H54 (cell line): ENCODE results near the gene CLDN7.

ENCODE experiments used
- DNase-seq: peaks from one replicate; pipeline ENCODE4 v3.0.0; 2011; ENCODE audit warnings: low spot score, mixed read lengths; ENCODE audit not compliant: insufficient read length
- FAIRE-seq: peaks from 3 replicates; lab custom pipeline; 2011; peaks lifted over from hg19 to GRCh38; lab: Jason Lieb, UNC
- POLR2A ChIP-seq: IDR thresholded peaks from 2 replicates; pipeline ENCODE4 v1.6.1; 2011; ENCODE audit warnings: low read depth, mild to moderate bottlenecking, low read length

CLDN7 gene

GRCh38 chr17:7229504-7229903, 32.8 kb downstream of the CLDN7 start:
- DNase-seq = no peak
- TF ChIP-seq POLR2A = no peak
- no peak for FAIRE-seq

GRCh38 chr17:7228920-7229319, 33.4 kb downstream of the CLDN7 start:
- FAIRE-seq (no peak), DNase-seq (no peak)
- TF ChIP-seq POLR2A = no peak

- TF ChIP-seq POLR2A = no peak
- FAIRE-seq = no peak
- no peak for DNase-seq
Observed at GRCh38 chr17:7226721-7227710, 35.3 kb downstream of the CLDN7 start.

- no peak for TF ChIP-seq POLR2A
- no peak for DNase-seq
- FAIRE-seq = no peak
Observed at GRCh38 chr17:7225711-7226331, 36.5 kb downstream of the CLDN7 start.

- FAIRE-seq (no peak), DNase-seq (no peak)
- TF ChIP-seq POLR2A = no peak
Observed at GRCh38 chr17:7224661-7225111, 37.6 kb downstream of the CLDN7 start.

- no peak for TF ChIP-seq POLR2A
Observed at GRCh38 chr17:7224110-7224509, 38.2 kb downstream of the CLDN7 start.

GRCh38 chr17:7223375-7223774, 38.9 kb downstream of the CLDN7 start:
- no peak for TF ChIP-seq POLR2A
- FAIRE-seq (no peak), DNase-seq (no peak)

More at GRCh38 chr17:7224110-7224509, 38.2 kb downstream of the CLDN7 start:
- FAIRE-seq (no peak), DNase-seq (no peak)

GRCh38 chr17:7222972-7223292, 39.3 kb downstream of the CLDN7 start:
- no peak for FAIRE-seq
- TF ChIP-seq POLR2A = no peak

GRCh38 chr17:7222093-7222971, 39.9 kb downstream of the CLDN7 start:
- TF ChIP-seq POLR2A = no peak
- DNase-seq = no peak
- no peak for FAIRE-seq

More at GRCh38 chr17:7222972-7223292, 39.3 kb downstream of the CLDN7 start:
- DNase-seq = no peak

- no peak for FAIRE-seq
- no peak for TF ChIP-seq POLR2A
- DNase-seq = no peak
Observed at GRCh38 chr17:7221278-7222092, 40.8 kb downstream of the CLDN7 start.

GRCh38 chr17:7220593-7221277, 41.5 kb downstream of the CLDN7 start:
- DNase-seq = no peak
- no peak for FAIRE-seq
- no peak for TF ChIP-seq POLR2A
